SK-N-MC (cell line): ENCODE data around the gene SUPT5H.
"Not testable (repeated sequence)": the region's sequence is repeated elsewhere in the genome, so short reads cannot be mapped to it uniquely, and the experiment has no call there.

Experiments used
- EZH2 ChIP-seq: fragments of 200-600 bp; sonication (generic); IDR thresholded peaks from one replicate; pipeline ENCODE4 v1.6.1; 2017; ENCODE audit warnings: antibody characterized with exemption
- POLR2AphosphoS5 ChIP-seq: IDR thresholded peaks from 2 replicates; pipeline ENCODE4 v1.6.1; 2012; ENCODE audit warnings: mild to moderate bottlenecking, low read depth, low read length, borderline replicate concordance

- not testable (repeated sequence) for TF ChIP-seq POLR2AphosphoS5, EZH2
These were observed 34.0 kb downstream of the SUPT5H start for GRCh38 chr19:39479319-39479801.
